Cardiac muscle cell (in vitro differentiated cells and primary cell): ENCODE data around the gene ZNF624. TPM values are rescaled to one million over a fixed set of nuclear protein-coding genes. Genes with fewer than 3 reads are reported as not detected.

Source experiments
- DNase-seq, 2 donors: peaks; one replicate each; pipeline versions ENCODE4 v3.0.0 to v3.0.0-alpha.2; 2010 to 2017; ENCODE audit warnings: low read depth in 1 of 2, low spot score in 1 of 2
- H3K27ac ChIP-seq: fragments of 200-600 bp; sonication (generic); 2 replicates; pipeline ENCODE4 v1.5.1; 2016
- H3K27me3 ChIP-seq: fragments of 200-600 bp; sonication (generic); 2 replicates; pipeline ENCODE4 v1.6.0; 2016; ENCODE audit warnings: control low read depth
- H3K36me3 ChIP-seq: fragments of 200-600 bp; sonication (generic); 2 replicates; pipeline ENCODE4 v1.5.1; 2016; ENCODE audit warnings: control low read depth
- H3K4me1 ChIP-seq: fragments of 200-600 bp; sonication (generic); 2 replicates; pipeline ENCODE4 v1.8.1; 2017; ENCODE audit warnings: low read depth, mild to moderate bottlenecking, mixed run types
- H3K4me3 ChIP-seq: fragments of 200-600 bp; sonication (generic); 2 replicates; pipeline ENCODE4 v1.5.1; 2016; ENCODE audit warnings: mild to moderate bottlenecking
- H3K9me3 ChIP-seq: fragments of 200-600 bp; sonication (generic); 2 replicates; pipeline ENCODE4 v1.5.1; 2017; ENCODE audit warnings: low read depth, mild to moderate bottlenecking, control low read depth
- polyA plus RNA-seq: library from polyadenylated mRNA; unstranded; fragments of >200 nt; fragmentation: Nextera tagmentation; extraction: Ambion mirVana; gene quantifications from 2 replicates; pipeline ENCODE4 v1.2.1, GENCODE V29; 2016
- total RNA-seq: library from RNA; depleted of rRNA; stranded (reverse); fragments of >200 nt; gene quantifications from 2 replicates; pipeline ENCODE4 v1.2.3, GENCODE V29; 2016
- TF ChIP-seq, protein P1 (sequence below): IDR thresholded peaks from 2 replicates; pipeline ENCODE4 v1.5.1; 2012; ENCODE audit warnings: low read depth, mild to moderate bottlenecking, low read length

The ZNF624 gene
- total and polyA plus RNA-seq, 2 experiments from 2014 or later = 2.5 to 6.9 TPM

GRCh38 chr17:16584273-16584995 is 69.2 kb downstream of the ZNF624 start:
- peak; percentile 93 to 94 for DNase-seq
- peaks cover 25% of the 10 kb centered on the region for H3K27me3 ChIP-seq
- no peaks in the 10 kb centered on the region for H3K4me1 ChIP-seq
- H3K4me3 ChIP-seq = peak overlapping the region; percentile 30
- H3K36me3 ChIP-seq = no peaks in the 10 kb centered on the region
- TF ChIP-seq, protein P1, sequence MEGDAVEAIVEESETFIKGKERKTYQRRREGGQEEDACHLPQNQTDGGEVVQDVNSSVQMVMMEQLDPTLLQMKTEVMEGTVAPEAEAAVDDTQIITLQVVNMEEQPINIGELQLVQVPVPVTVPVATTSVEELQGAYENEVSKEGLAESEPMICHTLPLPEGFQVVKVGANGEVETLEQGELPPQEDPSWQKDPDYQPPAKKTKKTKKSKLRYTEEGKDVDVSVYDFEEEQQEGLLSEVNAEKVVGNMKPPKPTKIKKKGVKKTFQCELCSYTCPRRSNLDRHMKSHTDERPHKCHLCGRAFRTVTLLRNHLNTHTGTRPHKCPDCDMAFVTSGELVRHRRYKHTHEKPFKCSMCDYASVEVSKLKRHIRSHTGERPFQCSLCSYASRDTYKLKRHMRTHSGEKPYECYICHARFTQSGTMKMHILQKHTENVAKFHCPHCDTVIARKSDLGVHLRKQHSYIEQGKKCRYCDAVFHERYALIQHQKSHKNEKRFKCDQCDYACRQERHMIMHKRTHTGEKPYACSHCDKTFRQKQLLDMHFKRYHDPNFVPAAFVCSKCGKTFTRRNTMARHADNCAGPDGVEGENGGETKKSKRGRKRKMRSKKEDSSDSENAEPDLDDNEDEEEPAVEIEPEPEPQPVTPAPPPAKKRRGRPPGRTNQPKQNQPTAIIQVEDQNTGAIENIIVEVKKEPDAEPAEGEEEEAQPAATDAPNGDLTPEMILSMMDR = peak; percentile 96
- no peaks in the 10 kb centered on the region for H3K9me3 ChIP-seq
- no peak overlapping the region for H3K27ac ChIP-seq

DNA sequence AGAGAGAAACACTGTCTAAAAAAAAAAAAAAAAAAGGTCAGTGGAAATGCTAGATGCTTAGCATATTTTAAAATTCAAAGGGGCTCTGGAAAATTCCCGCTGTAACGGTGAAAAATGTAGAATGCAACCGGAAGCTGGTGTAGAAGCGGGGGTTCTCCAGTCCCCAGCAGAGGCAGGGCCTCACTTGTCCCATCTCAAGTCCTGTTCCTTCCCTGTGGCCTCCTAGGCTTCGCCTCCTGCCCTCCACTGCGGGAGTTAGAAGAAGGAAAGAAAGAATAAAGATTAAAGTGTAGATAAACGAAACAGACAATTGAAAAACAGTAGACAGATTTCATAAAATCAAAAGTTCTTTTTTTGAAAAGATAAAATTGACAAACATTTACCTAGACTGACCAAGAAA is 69.9 kb downstream of the ZNF624 start:
- DNase-seq = no peak
- Histone ChIP-seq H3K4me1 (no peaks in the 10 kb centered on the region), H3K4me3 (no peak overlapping the region), H3K27ac (no peak overlapping the region), H3K9me3 (no peaks in the 10 kb centered on the region), H3K27me3 (peaks cover 25% of the 10 kb centered on the region), H3K36me3 (no peaks in the 10 kb centered on the region)
- TF ChIP-seq, protein P1 = no peak

- Histone ChIP-seq H3K9me3 (no peaks in the 10 kb centered on the region), H3K27me3 (peaks cover 20% of the 10 kb centered on the region), H3K4me3 (no peak overlapping the region), H3K27ac (no peak overlapping the region), H3K4me1 (no peaks in the 10 kb centered on the region), H3K36me3 (no peaks in the 10 kb centered on the region)
- TF ChIP-seq, protein P1 = no peak
- no peak for DNase-seq
Observed at GRCh38 chr17:16573466-16573865, 80.2 kb downstream of the ZNF624 start.

Other genes starting within 250 kb of the ZNF624 start
- gene TRPV2, start 238.3 kb downstream of the ZNF624 start, total RNA-seq = 0.09 and 0.28 TPM in 2 replicates
- gene TRPV2, start 238.3 kb downstream of the ZNF624 start, polyA plus RNA-seq = 0.72 and 0.93 TPM in 2 replicates
- gene LRRC75A, start 161.7 kb downstream of the ZNF624 start, total RNA-seq = 23.1 and 31.3 TPM in 2 replicates
- 9.0 and 9.1 TPM in 2 replicates for gene LRRC75A, start 161.7 kb downstream of the ZNF624 start, polyA plus RNA-seq
- 9.9 and 24.1 TPM in 2 replicates for gene ZNF287, start 84.6 kb downstream of the ZNF624 start, total RNA-seq
- 13.0 and 28.9 TPM in 2 replicates for gene ZNF287, start 84.6 kb downstream of the ZNF624 start, polyA plus RNA-seq
- 0.11 and 0.15 TPM in 2 replicates for gene CCDC144A, start 36.4 kb upstream of the ZNF624 start, total RNA-seq
- 0.24 and 1.1 TPM in 2 replicates for gene CCDC144A, start 36.4 kb upstream of the ZNF624 start, polyA plus RNA-seq